ENCODE data around the gene ADAMTS16. TPM values are rescaled to one million over a fixed set of nuclear protein-coding genes. Genes with fewer than 3 reads are reported as not detected.

The ADAMTS16 gene
- total and polyA plus RNA-seq, 9 of the 15 experiments (the other 6 are each of a cell fraction or from before 2014, with no cell fraction given) = not detected

DNA sequence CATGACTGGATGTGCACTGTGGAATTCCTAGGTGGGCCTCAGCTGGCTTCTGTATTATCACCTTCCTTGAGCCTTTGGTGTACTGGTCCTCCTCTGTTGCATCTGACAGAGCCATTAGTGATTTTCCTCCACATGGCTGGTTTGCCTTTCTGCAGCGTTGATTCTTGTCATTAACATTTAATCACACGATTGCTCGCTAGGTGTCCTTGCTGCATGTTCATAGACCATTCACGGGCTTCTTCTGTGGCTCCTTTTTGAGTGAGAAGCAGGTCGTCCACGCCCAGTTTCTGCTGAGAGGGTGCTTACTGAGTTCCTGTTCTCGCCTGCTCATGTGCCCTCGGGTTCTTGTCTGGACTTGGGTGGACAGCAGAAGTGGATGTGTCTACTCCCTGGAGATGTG lies 29.3 kb downstream of the ADAMTS16 start:
- no TSS peak for BruUV-seq (replicated peaks)
- no peak overlapping the region for H3K9ac ChIP-seq (ENCODE audit: insufficient read depth in 1 of 2, low read depth in 2 of 2, low read length in 2 of 2)
- no peaks in the 10 kb centered on the region for H3K4me1 ChIP-seq (replicated peaks in 1 of 2; ENCODE audit: control insufficient read depth in 2 of 2, insufficient read depth in 2 of 2, low read length in 2 of 2)
- no peak overlapping the region for H2AFZ ChIP-seq (ENCODE audit: low read depth, low read length)
- no peaks in the 10 kb centered on the region for H3K9me1 ChIP-seq (ENCODE audit: control insufficient read depth, insufficient read depth, low read length)
- in situ Hi-C loops (cut with MboI) = no loop called here
- FAIRE-seq (peak; percentile 69), DNase-seq (ENCODE audit: extremely low read depth in 1 of 4, low spot score in 3 of 4) (peak in 1 of 4 experiments; percentile 8), ATAC-seq (no peak)
- no peak overlapping the region for H3K4me3 ChIP-seq
- no peaks in the 10 kb centered on the region for H3K79me2 ChIP-seq (ENCODE audit: control insufficient read depth, insufficient read depth, low read length)
- intact Hi-C loops (cut with micrococcal nuclease) = no loop called here
- CTCF ChIA-PET (ENCODE audit: low intra/inter-chr PET ratio) = no interaction called here
- WGBS (ENCODE audit: insufficient coverage, low coverage, missing lambda C conversion rate) = 1% methylated on average over 8 of the region's 8 CpGs
- POLR2A ChIA-PET = no interaction called here
- H3K4me2 ChIP-seq (ENCODE audit: insufficient read depth, low read length) = no peak overlapping the region
- no peak overlapping the region for H3K27ac ChIP-seq (ENCODE audit: extremely low read depth, low read depth, low read length)
- no peaks in the 10 kb centered on the region for H4K20me1 ChIP-seq (replicated peaks; ENCODE audit: control insufficient read depth, insufficient read depth, low read length)
- no peaks in the 10 kb centered on the region for H3K9me3 ChIP-seq (replicated peaks; ENCODE audit: control insufficient read depth, insufficient read depth, low read depth, low read length)
- no peaks in the 10 kb centered on the region for H3K36me3 ChIP-seq (ENCODE audit: control insufficient read depth, insufficient read depth, low read length)
- H3K27me3 ChIP-seq (ENCODE audit: control insufficient read depth in 2 of 2, insufficient read depth in 2 of 2, low read length in 2 of 2) = no peaks in the 10 kb centered on the region
- TF ChIP-seq, protein P1, sequence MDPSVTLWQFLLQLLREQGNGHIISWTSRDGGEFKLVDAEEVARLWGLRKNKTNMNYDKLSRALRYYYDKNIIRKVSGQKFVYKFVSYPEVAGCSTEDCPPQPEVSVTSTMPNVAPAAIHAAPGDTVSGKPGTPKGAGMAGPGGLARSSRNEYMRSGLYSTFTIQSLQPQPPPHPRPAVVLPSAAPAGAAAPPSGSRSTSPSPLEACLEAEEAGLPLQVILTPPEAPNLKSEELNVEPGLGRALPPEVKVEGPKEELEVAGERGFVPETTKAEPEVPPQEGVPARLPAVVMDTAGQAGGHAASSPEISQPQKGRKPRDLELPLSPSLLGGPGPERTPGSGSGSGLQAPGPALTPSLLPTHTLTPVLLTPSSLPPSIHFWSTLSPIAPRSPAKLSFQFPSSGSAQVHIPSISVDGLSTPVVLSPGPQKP (CRISPR knock-in tag; IDR thresholded peaks at IDR 0.05) = no peak
- TF ChIP-seq, protein P2, sequence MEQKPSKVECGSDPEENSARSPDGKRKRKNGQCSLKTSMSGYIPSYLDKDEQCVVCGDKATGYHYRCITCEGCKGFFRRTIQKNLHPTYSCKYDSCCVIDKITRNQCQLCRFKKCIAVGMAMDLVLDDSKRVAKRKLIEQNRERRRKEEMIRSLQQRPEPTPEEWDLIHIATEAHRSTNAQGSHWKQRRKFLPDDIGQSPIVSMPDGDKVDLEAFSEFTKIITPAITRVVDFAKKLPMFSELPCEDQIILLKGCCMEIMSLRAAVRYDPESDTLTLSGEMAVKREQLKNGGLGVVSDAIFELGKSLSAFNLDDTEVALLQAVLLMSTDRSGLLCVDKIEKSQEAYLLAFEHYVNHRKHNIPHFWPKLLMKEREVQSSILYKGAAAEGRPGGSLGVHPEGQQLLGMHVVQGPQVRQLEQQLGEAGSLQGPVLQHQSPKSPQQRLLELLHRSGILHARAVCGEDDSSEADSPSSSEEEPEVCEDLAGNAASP (IDR thresholded peaks at IDR 0.05) = no peak
- TF ChIP-seq ZNF232 (CRISPR knock-in tag; IDR thresholded peaks at IDR 0.05) (no peak), ZNF764 (CRISPR knock-in tag; IDR thresholded peaks at IDR 0.05; ENCODE audit: low read depth) (no peak), SIRT6 (IDR thresholded peaks at IDR 0.05; ENCODE audit: low read depth, low read length) (no peak), PML (IDR thresholded peaks at IDR 0.05; ENCODE audit: low read length) (no peak), ZNF121 (CRISPR knock-in tag; conservative IDR thresholded peaks at IDR 0.05) (no peak), NFIX (CRISPR knock-in tag; IDR thresholded peaks at IDR 0.05; ENCODE audit: low read depth) (no peak), TEAD1 (CRISPR knock-in tag; IDR thresholded peaks at IDR 0.05) (no peak), ZSCAN29 (IDR thresholded peaks at IDR 0.05) (no peak)
- TF ChIP-seq, protein P3, sequence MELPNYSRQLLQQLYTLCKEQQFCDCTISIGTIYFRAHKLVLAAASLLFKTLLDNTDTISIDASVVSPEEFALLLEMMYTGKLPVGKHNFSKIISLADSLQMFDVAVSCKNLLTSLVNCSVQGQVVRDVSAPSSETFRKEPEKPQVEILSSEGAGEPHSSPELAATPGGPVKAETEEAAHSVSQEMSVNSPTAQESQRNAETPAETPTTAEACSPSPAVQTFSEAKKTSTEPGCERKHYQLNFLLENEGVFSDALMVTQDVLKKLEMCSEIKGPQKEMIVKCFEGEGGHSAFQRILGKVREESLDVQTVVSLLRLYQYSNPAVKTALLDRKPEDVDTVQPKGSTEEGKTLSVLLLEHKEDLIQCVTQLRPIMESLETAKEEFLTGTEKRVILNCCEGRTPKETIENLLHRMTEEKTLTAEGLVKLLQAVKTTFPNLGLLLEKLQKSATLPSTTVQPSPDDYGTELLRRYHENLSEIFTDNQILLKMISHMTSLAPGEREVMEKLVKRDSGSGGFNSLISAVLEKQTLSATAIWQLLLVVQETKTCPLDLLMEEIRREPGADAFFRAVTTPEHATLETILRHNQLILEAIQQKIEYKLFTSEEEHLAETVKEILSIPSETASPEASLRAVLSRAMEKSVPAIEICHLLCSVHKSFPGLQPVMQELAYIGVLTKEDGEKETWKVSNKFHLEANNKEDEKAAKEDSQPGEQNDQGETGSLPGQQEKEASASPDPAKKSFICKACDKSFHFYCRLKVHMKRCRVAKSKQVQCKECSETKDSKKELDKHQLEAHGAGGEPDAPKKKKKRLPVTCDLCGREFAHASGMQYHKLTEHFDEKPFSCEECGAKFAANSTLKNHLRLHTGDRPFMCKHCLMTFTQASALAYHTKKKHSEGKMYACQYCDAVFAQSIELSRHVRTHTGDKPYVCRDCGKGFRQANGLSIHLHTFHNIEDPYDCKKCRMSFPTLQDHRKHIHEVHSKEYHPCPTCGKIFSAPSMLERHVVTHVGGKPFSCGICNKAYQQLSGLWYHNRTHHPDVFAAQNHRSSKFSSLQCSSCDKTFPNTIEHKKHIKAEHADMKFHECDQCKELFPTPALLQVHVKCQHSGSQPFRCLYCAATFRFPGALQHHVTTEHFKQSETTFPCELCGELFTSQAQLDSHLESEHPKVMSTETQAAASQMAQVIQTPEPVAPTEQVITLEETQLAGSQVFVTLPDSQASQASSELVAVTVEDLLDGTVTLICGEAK (IDR thresholded peaks at IDR 0.05) = no peak
- TF ChIP-seq, protein P3 (CRISPR knock-in tag; IDR thresholded peaks at IDR 0.05) = no peak
